Measurements from ENCODE around the gene P2RX6. TPM values are rescaled to one million over a fixed set of nuclear protein-coding genes. Genes with fewer than 3 reads are reported as not detected.

Gene P2RX6
- total and polyA plus RNA-seq, 9 of the 15 experiments (the other 6 are each of a cell fraction or from before 2014, with no cell fraction given) = 0.01 to 3.9 (median 1.5) TPM; not detected in 1

DNA sequence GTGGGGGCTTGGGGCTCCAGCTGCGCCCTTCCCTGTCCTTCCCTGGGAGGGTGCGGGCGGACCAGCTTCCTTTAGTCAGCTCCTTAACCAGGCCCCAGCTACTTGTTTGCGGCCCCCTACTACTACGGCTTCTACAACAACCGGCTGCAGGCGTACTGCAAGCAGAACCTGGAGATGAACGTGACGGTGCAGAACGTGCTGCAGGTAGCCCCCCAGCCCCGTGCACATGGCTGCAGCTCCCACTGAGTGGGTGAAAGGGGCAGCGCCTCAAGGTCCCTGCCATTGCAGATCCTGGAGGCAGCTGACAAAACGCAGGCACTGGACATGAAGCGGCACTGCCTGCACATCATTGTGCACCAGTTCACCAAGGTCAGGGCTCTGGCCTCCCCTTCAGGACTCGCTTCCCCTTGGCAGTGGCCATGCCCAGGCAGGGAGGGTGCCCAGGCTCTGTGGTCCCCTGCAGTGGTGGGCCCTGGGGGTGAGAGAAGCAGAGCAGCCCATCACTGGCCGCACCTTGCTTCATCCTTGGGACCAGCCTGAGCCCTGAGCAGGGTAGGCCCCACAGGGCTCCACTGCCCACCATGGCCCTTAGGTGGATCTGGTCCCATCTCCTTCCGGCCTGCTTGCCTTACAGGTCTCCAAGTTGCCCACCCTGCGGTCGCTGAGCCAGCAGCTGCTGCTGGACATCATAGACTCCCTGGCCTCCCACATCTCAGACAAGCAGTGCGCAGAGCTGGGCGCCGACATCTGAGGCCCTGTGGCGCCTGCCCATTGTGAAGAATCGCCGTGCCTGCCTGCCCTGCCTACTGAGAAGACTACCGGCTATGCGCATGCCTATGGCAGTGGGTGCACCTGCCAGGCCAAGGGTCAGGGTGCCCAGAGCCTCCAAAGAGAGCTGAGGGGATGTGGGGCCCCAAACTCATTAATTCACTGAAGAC lies 18.1 kb upstream of the P2RX6 start (continued):
- TF ChIP-seq CTBP1 (IDR thresholded peaks at IDR 0.05; ENCODE audit: borderline replicate concordance) = no peak
- TF ChIP-seq COPS2 (conservative IDR thresholded peaks at IDR 0.05) = no peak
- no peak for TF ChIP-seq DNMT1 (IDR thresholded peaks at IDR 0.05)
- TF ChIP-seq POLR2B (IDR thresholded peaks at IDR 0.05; ENCODE audit: low read depth, partially characterized antibody) = no peak
- TF ChIP-seq, protein P1, sequence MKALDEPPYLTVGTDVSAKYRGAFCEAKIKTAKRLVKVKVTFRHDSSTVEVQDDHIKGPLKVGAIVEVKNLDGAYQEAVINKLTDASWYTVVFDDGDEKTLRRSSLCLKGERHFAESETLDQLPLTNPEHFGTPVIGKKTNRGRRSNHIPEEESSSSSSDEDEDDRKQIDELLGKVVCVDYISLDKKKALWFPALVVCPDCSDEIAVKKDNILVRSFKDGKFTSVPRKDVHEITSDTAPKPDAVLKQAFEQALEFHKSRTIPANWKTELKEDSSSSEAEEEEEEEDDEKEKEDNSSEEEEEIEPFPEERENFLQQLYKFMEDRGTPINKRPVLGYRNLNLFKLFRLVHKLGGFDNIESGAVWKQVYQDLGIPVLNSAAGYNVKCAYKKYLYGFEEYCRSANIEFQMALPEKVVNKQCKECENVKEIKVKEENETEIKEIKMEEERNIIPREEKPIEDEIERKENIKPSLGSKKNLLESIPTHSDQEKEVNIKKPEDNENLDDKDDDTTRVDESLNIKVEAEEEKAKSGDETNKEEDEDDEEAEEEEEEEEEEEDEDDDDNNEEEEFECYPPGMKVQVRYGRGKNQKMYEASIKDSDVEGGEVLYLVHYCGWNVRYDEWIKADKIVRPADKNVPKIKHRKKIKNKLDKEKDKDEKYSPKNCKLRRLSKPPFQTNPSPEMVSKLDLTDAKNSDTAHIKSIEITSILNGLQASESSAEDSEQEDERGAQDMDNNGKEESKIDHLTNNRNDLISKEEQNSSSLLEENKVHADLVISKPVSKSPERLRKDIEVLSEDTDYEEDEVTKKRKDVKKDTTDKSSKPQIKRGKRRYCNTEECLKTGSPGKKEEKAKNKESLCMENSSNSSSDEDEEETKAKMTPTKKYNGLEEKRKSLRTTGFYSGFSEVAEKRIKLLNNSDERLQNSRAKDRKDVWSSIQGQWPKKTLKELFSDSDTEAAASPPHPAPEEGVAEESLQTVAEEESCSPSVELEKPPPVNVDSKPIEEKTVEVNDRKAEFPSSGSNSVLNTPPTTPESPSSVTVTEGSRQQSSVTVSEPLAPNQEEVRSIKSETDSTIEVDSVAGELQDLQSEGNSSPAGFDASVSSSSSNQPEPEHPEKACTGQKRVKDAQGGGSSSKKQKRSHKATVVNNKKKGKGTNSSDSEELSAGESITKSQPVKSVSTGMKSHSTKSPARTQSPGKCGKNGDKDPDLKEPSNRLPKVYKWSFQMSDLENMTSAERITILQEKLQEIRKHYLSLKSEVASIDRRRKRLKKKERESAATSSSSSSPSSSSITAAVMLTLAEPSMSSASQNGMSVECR (CRISPR knock-in tag; IDR thresholded peaks at IDR 0.05) = no peak
- peak; percentile 5 for TF ChIP-seq SIRT6 (IDR thresholded peaks at IDR 0.05; ENCODE audit: low read depth, low read length)
- TF ChIP-seq, protein P2, sequence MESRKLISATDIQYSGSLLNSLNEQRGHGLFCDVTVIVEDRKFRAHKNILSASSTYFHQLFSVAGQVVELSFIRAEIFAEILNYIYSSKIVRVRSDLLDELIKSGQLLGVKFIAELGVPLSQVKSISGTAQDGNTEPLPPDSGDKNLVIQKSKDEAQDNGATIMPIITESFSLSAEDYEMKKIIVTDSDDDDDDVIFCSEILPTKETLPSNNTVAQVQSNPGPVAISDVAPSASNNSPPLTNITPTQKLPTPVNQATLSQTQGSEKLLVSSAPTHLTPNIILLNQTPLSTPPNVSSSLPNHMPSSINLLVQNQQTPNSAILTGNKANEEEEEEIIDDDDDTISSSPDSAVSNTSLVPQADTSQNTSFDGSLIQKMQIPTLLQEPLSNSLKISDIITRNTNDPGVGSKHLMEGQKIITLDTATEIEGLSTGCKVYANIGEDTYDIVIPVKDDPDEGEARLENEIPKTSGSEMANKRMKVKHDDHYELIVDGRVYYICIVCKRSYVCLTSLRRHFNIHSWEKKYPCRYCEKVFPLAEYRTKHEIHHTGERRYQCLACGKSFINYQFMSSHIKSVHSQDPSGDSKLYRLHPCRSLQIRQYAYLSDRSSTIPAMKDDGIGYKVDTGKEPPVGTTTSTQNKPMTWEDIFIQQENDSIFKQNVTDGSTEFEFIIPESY (CRISPR knock-in tag; IDR thresholded peaks at IDR 0.05) = no peak
- TF ChIP-seq RBM34 (IDR thresholded peaks at IDR 0.05; ENCODE audit: borderline replicate concordance, insufficient read depth, low read length) = no peak
- TF ChIP-seq MTA1 (IDR thresholded peaks at IDR 0.05; ENCODE audit: borderline replicate concordance) = no peak
- no peak for TF ChIP-seq MYC (IDR thresholded peaks at IDR 0.05; ENCODE audit: low read depth, low read length)
- 0 out of 2 replicates have a peak, but pooled peaks have one; percentile 24 for TF ChIP-seq MYC (CRISPR knock-in tag; IDR thresholded peaks at IDR 0.05; ENCODE audit: borderline replicate concordance, low read depth)
- no peak for TF ChIP-seq MYNN (IDR thresholded peaks at IDR 0.05)
- no peak for TF ChIP-seq MYNN (CRISPR knock-in tag; IDR thresholded peaks at IDR 0.05)
- TF ChIP-seq RFX7 (CRISPR knock-in tag; IDR thresholded peaks at IDR 0.05) = no peak
- TF ChIP-seq, protein P3, sequence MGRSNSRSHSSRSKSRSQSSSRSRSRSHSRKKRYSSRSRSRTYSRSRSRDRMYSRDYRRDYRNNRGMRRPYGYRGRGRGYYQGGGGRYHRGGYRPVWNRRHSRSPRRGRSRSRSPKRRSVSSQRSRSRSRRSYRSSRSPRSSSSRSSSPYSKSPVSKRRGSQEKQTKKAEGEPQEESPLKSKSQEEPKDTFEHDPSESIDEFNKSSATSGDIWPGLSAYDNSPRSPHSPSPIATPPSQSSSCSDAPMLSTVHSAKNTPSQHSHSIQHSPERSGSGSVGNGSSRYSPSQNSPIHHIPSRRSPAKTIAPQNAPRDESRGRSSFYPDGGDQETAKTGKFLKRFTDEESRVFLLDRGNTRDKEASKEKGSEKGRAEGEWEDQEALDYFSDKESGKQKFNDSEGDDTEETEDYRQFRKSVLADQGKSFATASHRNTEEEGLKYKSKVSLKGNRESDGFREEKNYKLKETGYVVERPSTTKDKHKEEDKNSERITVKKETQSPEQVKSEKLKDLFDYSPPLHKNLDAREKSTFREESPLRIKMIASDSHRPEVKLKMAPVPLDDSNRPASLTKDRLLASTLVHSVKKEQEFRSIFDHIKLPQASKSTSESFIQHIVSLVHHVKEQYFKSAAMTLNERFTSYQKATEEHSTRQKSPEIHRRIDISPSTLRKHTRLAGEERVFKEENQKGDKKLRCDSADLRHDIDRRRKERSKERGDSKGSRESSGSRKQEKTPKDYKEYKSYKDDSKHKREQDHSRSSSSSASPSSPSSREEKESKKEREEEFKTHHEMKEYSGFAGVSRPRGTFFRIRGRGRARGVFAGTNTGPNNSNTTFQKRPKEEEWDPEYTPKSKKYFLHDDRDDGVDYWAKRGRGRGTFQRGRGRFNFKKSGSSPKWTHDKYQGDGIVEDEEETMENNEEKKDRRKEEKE (IDR thresholded peaks at IDR 0.05; ENCODE audit: borderline replicate concordance in 1 of 2, control insufficient read depth in 1 of 2, low read depth in 2 of 2, low read length in 1 of 2) = no peak
- no peak for TF ChIP-seq ILK (tag; IDR thresholded peaks at IDR 0.05; ENCODE audit: borderline replicate concordance, low read depth)
- TF ChIP-seq CHCHD3 (CRISPR knock-in tag; IDR thresholded peaks at IDR 0.05) = no peak
- no peak for TF ChIP-seq PYGO2 (tag; IDR thresholded peaks at IDR 0.05)

Measured in K562 (cell line).